C4-2B (cell line): ENCODE data around the gene KCNMB3.
"Not testable (repeated sequence)": the region's sequence is repeated elsewhere in the genome, so short reads cannot be mapped to it uniquely, and the experiment has no call there.

Experiments
- H3K27ac ChIP-seq: fragments of 450-650 bp; 2 replicates; pipeline ENCODE4 v1.5.1; 2017
- CTCF ChIP-seq: fragments of 450-650 bp; conservative IDR thresholded peaks from 2 replicates; pipeline ENCODE4 v1.5.1; 2017; ENCODE audit warnings: mild to moderate bottlenecking
- ZFX ChIP-seq: fragments of 450-650 bp; IDR thresholded peaks from 2 replicates; pipeline ENCODE4 v1.6.1; 2017

KCNMB3 gene

GRCh38 chr3:179288845-179289244 lies 37.9 kb upstream of the KCNMB3 start:
- no peak overlapping the region for H3K27ac ChIP-seq
- no peak for TF ChIP-seq ZFX
- no peak for TF ChIP-seq CTCF

- TF ChIP-seq ZFX, result no peak
- no peak for TF ChIP-seq CTCF
- no peak overlapping the region for H3K27ac ChIP-seq
Observed at GRCh38 chr3:179286331-179286730, 35.4 kb upstream of the KCNMB3 start.

- H3K27ac ChIP-seq, result no peak overlapping the region
- TF ChIP-seq ZFX, result no peak
Observed at GRCh38 chr3:179281825-179282224, 30.9 kb upstream of the KCNMB3 start.

- no peak overlapping the region for H3K27ac ChIP-seq
- TF ChIP-seq CTCF, result no peak
- no peak for TF ChIP-seq ZFX
Observed at GRCh38 chr3:179279837-179280236, 28.9 kb upstream of the KCNMB3 start.

- TF ChIP-seq ZFX (no peak), CTCF (no peak)
- no peak overlapping the region for H3K27ac ChIP-seq
Observed at GRCh38 chr3:179278932-179279693, 28.2 kb upstream of the KCNMB3 start.

- TF ChIP-seq ZFX, result no peak
- TF ChIP-seq CTCF, result no peak
Observed at GRCh38 chr3:179278151-179278550, 27.2 kb upstream of the KCNMB3 start.

GRCh38 chr3:179276743-179277142 lies 25.8 kb upstream of the KCNMB3 start:
- no peak overlapping the region for H3K27ac ChIP-seq
- TF ChIP-seq ZFX (no peak), CTCF (no peak)

More at GRCh38 chr3:179278151-179278550, 27.2 kb upstream of the KCNMB3 start:
- no peak overlapping the region for H3K27ac ChIP-seq

- no peak for TF ChIP-seq CTCF
- no peak for TF ChIP-seq ZFX
- no peak overlapping the region for H3K27ac ChIP-seq
Observed at GRCh38 chr3:179276001-179276400, 25.1 kb upstream of the KCNMB3 start.

- H3K27ac ChIP-seq, result not testable (repeated sequence)
Observed at GRCh38 chr3:179274434-179274833, 23.5 kb upstream of the KCNMB3 start.
